Neural cell (in vitro differentiated cells): ENCODE measurements around the gene KRTAP5-4. TPM values are rescaled to one million over a fixed set of nuclear protein-coding genes. Genes with fewer than 3 reads are reported as not detected.
"Not testable (repeated sequence)": the region's sequence is repeated elsewhere in the genome, so short reads cannot be mapped to it uniquely, and the experiment has no call there.

Experiments used
- H2AFZ ChIP-seq: fragments of 200-600, 300-800 bp; sonication (generic), shearing (Covaris generic); 2 replicates; pipeline ENCODE4 v1.6.0; 2014; ENCODE audit warnings: low read depth, mild to moderate bottlenecking, antibody characterized with exemption, low read length, moderate library complexity
- H3F3A ChIP-seq: fragments of 200-600 bp; shearing (Covaris generic); 2 replicates; pipeline ENCODE4 v1.6.1; 2016; ENCODE audit warnings: mild to moderate bottlenecking, moderate library complexity, mixed read lengths, antibody characterized with exemption, low read length; ENCODE audit not compliant: insufficient read depth, poor library complexity, severe bottlenecking
- H3K27ac ChIP-seq: fragments of 200-600, 300-800 bp; sonication (generic), shearing (Covaris generic); 2 replicates; pipeline ENCODE4 v1.5.1; 2014; ENCODE audit warnings: mild to moderate bottlenecking, low read length, moderate library complexity
- H3K27me3 ChIP-seq: fragments of 300-800, 200-600 bp; sonication (generic), shearing (Covaris generic); 2 replicates; pipeline ENCODE4 v1.6.0; 2014; ENCODE audit warnings: mild to moderate bottlenecking, low read depth, low read length, moderate library complexity; ENCODE audit not compliant: insufficient read depth
- H3K36me3 ChIP-seq: fragments of 300-800, 200-600 bp; sonication (generic), shearing (Covaris generic); 2 replicates; pipeline ENCODE4 v1.5.1; 2014; ENCODE audit warnings: mild to moderate bottlenecking, antibody characterized with exemption, low read length, moderate library complexity; ENCODE audit not compliant: insufficient read depth
- H3K4me2 ChIP-seq: fragments of 300-800, 200-600 bp; sonication (generic), shearing (Covaris generic); 2 replicates; pipeline ENCODE4 v1.6.0; 2014; ENCODE audit warnings: mild to moderate bottlenecking, low read length
- H3K4me3 ChIP-seq: fragments of 300-800, 200-600 bp; sonication (generic), shearing (Covaris generic); 2 replicates; pipeline ENCODE4 v1.5.1; 2014; ENCODE audit warnings: mild to moderate bottlenecking, low read length, moderate library complexity
- H3K79me2 ChIP-seq: fragments of 200-600 bp; shearing (Covaris generic); replicated peaks from 2 replicates; pipeline ENCODE4 v1.6.0; 2014; ENCODE audit warnings: mild to moderate bottlenecking, low read length, moderate library complexity; ENCODE audit not compliant: insufficient read depth
- H3K9ac ChIP-seq: fragments of 300-800, 200-600 bp; sonication (generic), shearing (Covaris generic); 2 replicates; pipeline ENCODE4 v1.6.1; 2016; ENCODE audit warnings: mild to moderate bottlenecking, low read length, mixed read lengths
- H3K9me2 ChIP-seq: fragments of 200-600 bp; shearing (Covaris generic); 2 replicates; pipeline ENCODE4 v1.6.1; 2016; ENCODE audit warnings: mild to moderate bottlenecking, low read length, mixed read lengths; ENCODE audit not compliant: insufficient read depth
- H3K9me3 ChIP-seq: fragments of 200-600, 300-800 bp; sonication (generic), shearing (Covaris generic); 2 replicates; pipeline ENCODE4 v1.6.1; 2016; ENCODE audit warnings: mild to moderate bottlenecking, mixed run types, low read length, moderate library complexity, mixed read lengths
- H4K20me1 ChIP-seq: fragments of 200-600 bp; shearing (Covaris generic); 2 replicates; pipeline ENCODE4 v1.6.1; 2016; ENCODE audit warnings: mild to moderate bottlenecking, mixed run types; ENCODE audit not compliant: insufficient read depth
- CTCF ChIP-seq: fragments of 450-650 bp; IDR thresholded peaks from 2 replicates; pipeline ENCODE4 v1.5.1; 2014; ENCODE audit warnings: antibody characterized with exemption, mild to moderate bottlenecking, moderate library complexity; ENCODE audit not compliant: poor library complexity, severe bottlenecking
- EP300 ChIP-seq: fragments of 450-650 bp; conservative IDR thresholded peaks from 2 replicates; pipeline ENCODE4 v1.6.1; 2014; ENCODE audit warnings: antibody characterized with exemption, mild to moderate bottlenecking, moderate library complexity; ENCODE audit not compliant: poor library complexity, severe bottlenecking
- EZH2 ChIP-seq: fragments of 200-600, 300-800 bp; shearing (Covaris generic), sonication (generic); IDR thresholded peaks from 2 replicates; pipeline ENCODE4 v1.6.1; 2014; ENCODE audit warnings: antibody characterized with exemption, low read length, borderline replicate concordance, mild to moderate bottlenecking; ENCODE audit not compliant: insufficient read depth, poor library complexity, severe bottlenecking
- MXI1 ChIP-seq: fragments of 450-650 bp; conservative IDR thresholded peaks from 2 replicates; pipeline ENCODE4 v1.6.1; 2014; ENCODE audit warnings: antibody characterized with exemption, mild to moderate bottlenecking; ENCODE audit not compliant: poor library complexity, severe bottlenecking
- POLR2AphosphoS5 ChIP-seq: IDR thresholded peaks from 2 replicates; pipeline ENCODE4 v1.6.1; 2012
- RAD21 ChIP-seq: fragments of 450-650 bp; conservative IDR thresholded peaks from 2 replicates; pipeline ENCODE4 v1.6.1; 2014; ENCODE audit warnings: antibody characterized with exemption, mild to moderate bottlenecking, moderate library complexity
- REST ChIP-seq: IDR thresholded peaks from 2 replicates; pipeline ENCODE4 v1.6.1; 2012; ENCODE audit warnings: borderline replicate concordance
- SMC3 ChIP-seq: fragments of 450-650 bp; conservative IDR thresholded peaks from 2 replicates; pipeline ENCODE4 v1.6.1; 2014; ENCODE audit warnings: antibody characterized with exemption, mild to moderate bottlenecking, moderate library complexity; ENCODE audit not compliant: poor library complexity
- TAF1 ChIP-seq: IDR thresholded peaks from 2 replicates; pipeline ENCODE4 v1.6.1; 2012; ENCODE audit warnings: low read depth
- polyA plus RNA-seq: library from polyadenylated mRNA; depleted of rRNA; stranded (reverse); fragments of >200 nt; gene quantifications from 2 replicates; pipeline ENCODE4 v1.2.3, GENCODE V29; 2014

KRTAP5-4 gene
- polyA plus RNA-seq, 1 donor from 2014 or later, result not detected

- Histone ChIP-seq H3F3A (no peaks in the 10 kb centered on the region), H3K9me2 (no peaks in the 10 kb centered on the region), H3K9me3 (no peaks in the 10 kb centered on the region), H2AFZ (no peak overlapping the region), H3K27me3 (no peaks in the 10 kb centered on the region), H3K4me2 (no peak overlapping the region), H3K79me2 (no peaks in the 10 kb centered on the region), H4K20me1 (no peaks in the 10 kb centered on the region), H3K27ac (no peak overlapping the region), H3K4me3 (no peak overlapping the region), H3K36me3 (no peaks in the 10 kb centered on the region), H3K9ac (no peak overlapping the region)
- TF ChIP-seq SMC3, result no peak
- TF ChIP-seq REST, result no peak
- no peak for TF ChIP-seq EZH2
- no peak for TF ChIP-seq TAF1
- TF ChIP-seq POLR2AphosphoS5, result no peak
Measured at GRCh38 chr11:1598816-1599215, 23.1 kb downstream of the KRTAP5-4 start.

- H4K20me1 ChIP-seq, H3K36me3 ChIP-seq, H3K9me2 ChIP-seq, H3K9ac ChIP-seq, H3F3A ChIP-seq, H2AFZ ChIP-seq, H3K79me2 ChIP-seq, H3K4me3 ChIP-seq, H3K27me3 ChIP-seq, H3K9me3 ChIP-seq, H3K27ac ChIP-seq, H3K4me2 ChIP-seq: not testable (repeated sequence)
Measured at GRCh38 chr11:1598406-1598805, 23.5 kb downstream of the KRTAP5-4 start.

- Histone ChIP-seq H3K9me3 (no peaks in the 10 kb centered on the region), H3K9me2 (no peaks in the 10 kb centered on the region), H4K20me1 (no peaks in the 10 kb centered on the region), H3K4me2 (no peak within 1 kb of the TSS), H3K9ac (no peak within 1 kb of the TSS), H2AFZ (no peak within 1 kb of the TSS), H3K27me3 (no peaks in the 10 kb centered on the region), H3K36me3 (no peaks in the 10 kb centered on the region), H3F3A (no peaks in the 10 kb centered on the region), H3K27ac (no peak within 1 kb of the TSS), H3K4me3 (no peak within 1 kb of the TSS), H3K79me2 (no peaks in the 10 kb centered on the region)
- TF ChIP-seq RAD21, result no peak
- no peak for TF ChIP-seq REST
- no peak for TF ChIP-seq SMC3
- TF ChIP-seq POLR2AphosphoS5, result no peak
- no peak for TF ChIP-seq EZH2
- TF ChIP-seq CTCF, result no peak
- no peak for TF ChIP-seq EP300
- TF ChIP-seq TAF1, result no peak
- no peak for TF ChIP-seq MXI1
Measured at GRCh38 chr11:1597994-1598380, 24.0 kb downstream of the KRTAP5-4 start, which contains the start of gene KRTAP5-2. TSS of gene KRTAP5-2 (minus strand) at chr11:1598294. CDS start at chr11:1598250, 44 bp downstream.
